K562 (cell line): ENCODE results near the gene BRWD1. TPM values are rescaled to one million over a fixed set of nuclear protein-coding genes. Genes with fewer than 3 reads are reported as not detected.

Source experiments
- AFF1 ChIP-seq, 2 experiments: fragments of 450-650 bp; IDR thresholded peaks; 2 replicates each; pipeline ENCODE4 v1.6.1; 2018; ENCODE audit warnings: mild to moderate bottlenecking in 2 of 2, low read depth in 1 of 2; ENCODE audit not compliant: partially characterized antibody in 2 of 2
- ARID1B ChIP-seq: fragments of 450-650 bp; IDR thresholded peaks from 2 replicates; pipeline ENCODE4 v1.6.1; 2016; ENCODE audit warnings: antibody characterized with exemption, mild to moderate bottlenecking, inconsistent platforms
- CBFB ChIP-seq: sonication (generic); formaldehyde crosslinking; IDR thresholded peaks from 2 replicates; pipeline ENCODE4 v1.4.0; 2020; ENCODE audit warnings: mild to moderate bottlenecking, missing genetic modification reagents
- CCNT2 ChIP-seq: IDR thresholded peaks from 2 replicates; pipeline ENCODE4 v1.6.1; 2011; ENCODE audit warnings: borderline replicate concordance, low read depth, mild to moderate bottlenecking, moderate library complexity, mixed read lengths, low read length; ENCODE audit not compliant: insufficient read length; ENCODE audit errors: extremely low read depth
- HDAC1 ChIP-seq, 2 experiments: fragments of 450-650 bp; IDR thresholded peaks; 2 replicates each; pipeline ENCODE4 v1.6.1; 2016 to 2017; ENCODE audit warnings: inconsistent platforms in 1 of 2, mild to moderate bottlenecking in 1 of 2, moderate library complexity in 1 of 2
- HOXB6 ChIP-seq: fragments of 250-450 bp; sonication (Bioruptor Pico); IDR thresholded peaks from 2 replicates; pipeline ENCODE4 v1.5.1; 2022; ENCODE audit warnings: mild to moderate bottlenecking, borderline replicate concordance
- KDM4B ChIP-seq, 2 experiments: fragments of 450-650 bp in 1 of 2; sonication (generic) in 1 of 2; IDR thresholded peaks; 2 replicates each; pipeline ENCODE4 v1.6.1; 2016 to 2017; ENCODE audit warnings: borderline replicate concordance in 2 of 2, antibody characterized with exemption in 1 of 2, low read depth in 1 of 2, mild to moderate bottlenecking in 1 of 2
- L3MBTL2 ChIP-seq: fragments of 450-650 bp; IDR thresholded peaks from 2 replicates; pipeline ENCODE4 v1.6.1; 2016; ENCODE audit warnings: mild to moderate bottlenecking, moderate library complexity
- MECOM ChIP-seq: fragments of 250-450 bp; sonication (Bioruptor Pico); IDR thresholded peaks from 2 replicates; pipeline ENCODE4 v1.8.0; 2022; ENCODE audit warnings: inconsistent platforms
- MLLT1 ChIP-seq, 2 experiments: fragments of 450-650 bp; IDR thresholded peaks; 2 replicates each; pipeline ENCODE4 v1.6.1; 2016
- NR2C1 ChIP-seq, 2 experiments: fragments of 450-650 bp; IDR thresholded peaks; 2 replicates each; pipeline ENCODE4 v1.6.1; 2017; ENCODE audit warnings: mild to moderate bottlenecking in 2 of 2, antibody characterized with exemption in 1 of 2, inconsistent platforms in 1 of 2, missing compliant biosample characterization in 1 of 2, missing genetic modification characterization in 1 of 2
- OTX1 ChIP-seq: fragments of 450-650 bp; formaldehyde crosslinking; IDR thresholded peaks from 2 replicates; pipeline ENCODE4 v1.4.0; 2022; ENCODE audit warnings: mild to moderate bottlenecking
- PHTF2 ChIP-seq: fragments of 250-450 bp; sonication (Bioruptor Pico); IDR thresholded peaks from 2 replicates; pipeline ENCODE4 v1.5.0; 2021; ENCODE audit warnings: mild to moderate bottlenecking
- POLR3G ChIP-seq: IDR thresholded peaks from 2 replicates; pipeline ENCODE4 v1.6.1; 2011; ENCODE audit not compliant: insufficient read length, insufficient replicate concordance; ENCODE audit errors: extremely low read depth
- RB1 ChIP-seq: fragments of 450-650 bp; IDR thresholded peaks from 2 replicates; pipeline ENCODE4 v1.6.1; 2017; ENCODE audit warnings: low read depth, mild to moderate bottlenecking
- SMARCE1 ChIP-seq: fragments of 450-650 bp; IDR thresholded peaks from 2 replicates; pipeline ENCODE4 v1.7.1; 2016; ENCODE audit warnings: mild to moderate bottlenecking
- THAP12 ChIP-seq: fragments of 250-450 bp; sonication (Bioruptor Pico); IDR thresholded peaks from 2 replicates; pipeline ENCODE4 v1.9.0; 2021; ENCODE audit warnings: mild to moderate bottlenecking, inconsistent platforms
- YBX1 ChIP-seq: fragments of 450-650 bp; IDR thresholded peaks from 2 replicates; pipeline ENCODE4 v1.7.1; 2016; ENCODE audit warnings: mild to moderate bottlenecking
- ZC3H11A ChIP-seq: IDR thresholded peaks from 2 replicates; pipeline ENCODE4 v1.6.1; 2012; ENCODE audit warnings: low read depth, low read length, improper control_type of control experiment
- ZEB2 ChIP-seq: fragments of 450-650 bp; IDR thresholded peaks from 2 replicates; pipeline ENCODE4 v1.6.1; 2016
- ZNF12 ChIP-seq: sonication (generic); formaldehyde crosslinking; IDR thresholded peaks from 2 replicates; pipeline ENCODE4 v1.4.0; 2020; ENCODE audit warnings: mild to moderate bottlenecking, missing genetic modification reagents
- ZNF384 ChIP-seq: IDR thresholded peaks from 2 replicates; pipeline ENCODE4 v1.6.1; 2012; ENCODE audit warnings: low read depth, low read length, improper control_type of control experiment
- polyA plus RNA-seq, 8 experiments: library from polyadenylated mRNA; depleted of rRNA in 4 of 8; stranded (reverse) in 5 of 8; unstranded in 3 of 8; fragments of >200 nt; fragmentation: Nextera tagmentation in 2 of 8; fragmentation: Illumina TruSeq in 1 of 8; extraction: Ambion mirVana in 2 of 8; extraction: Trizol in 1 of 8; gene quantifications; 2 replicates each; pipeline versions ENCODE4 v1.2.1 to v1.2.3, GENCODE V29; 2011 to 2014; ENCODE audit warnings: inconsistent platforms in 1 of 8, missing spikeins in 1 of 8
- total RNA-seq, 7 experiments: library from RNA; depleted of rRNA in 6 of 7; stranded (reverse); fragments of >200 nt in 6 of 7; fragmentation: Illumina TruSeq in 2 of 7; extraction: Trizol in 2 of 7; gene quantifications; 2 replicates each; pipeline versions ENCODE4 v1.2.1 to v1.2.3, GENCODE V29; 2011 to 2021; ENCODE audit warnings: low replicate concordance in 1 of 7
- TF ChIP-seq, protein P1 (sequence below): fragments of 250-450 bp; sonication (Bioruptor Pico); IDR thresholded peaks from 2 replicates; pipeline ENCODE4 v1.8.0; 2022; ENCODE audit warnings: moderate library complexity, mild to moderate bottlenecking, inconsistent platforms

Gene BRWD1
- total and polyA plus RNA-seq, 9 of the 15 experiments (the other 6 are each of a cell fraction or from before 2014, with no cell fraction given) = 10.1 to 60.2 (median 34.1) TPM

GRCh38 chr21:39332175-39332574 lies 18.7 kb upstream of the BRWD1 start (continued):
- TF ChIP-seq NR2C1 (IDR thresholded peaks at IDR 0.05) (no peak), NR2C1 (tag; IDR thresholded peaks at IDR 0.05) (peak; percentile 49), AFF1 (IDR thresholded peaks at IDR 0.05; ENCODE audit: low read depth in 1 of 2, partially characterized antibody in 2 of 2) (no peak), CCNT2 (no peak), ZC3H11A (no peak), THAP12 (CRISPR knock-in tag) (no peak), POLR3G (no peak), HOXB6 (CRISPR knock-in tag) (no peak), SMARCE1 (peak; percentile 57), RB1 (no peak), OTX1 (CRISPR knock-in tag) (no peak), PHTF2 (CRISPR knock-in tag) (no peak), MLLT1 (IDR thresholded peaks at IDR 0.05) (0 out of 4 replicates have a peak, but pooled peaks of 1 of the 2 experiments have one; percentile 35), YBX1 (no peak), HDAC1 (IDR thresholded peaks at IDR 0.05) (peak in 1 of 2 experiments; percentile 25; a peak in 1 of 4 replicates), MECOM (CRISPR knock-in tag) (0 out of 2 replicates have a peak, but pooled peaks have one; percentile 38), ZNF12 (CRISPR knock-in tag) (no peak), L3MBTL2 (peak; percentile 55), CBFB (CRISPR knock-in tag) (no peak), ARID1B (peak; percentile 57), ZNF384 (no peak), KDM4B (IDR thresholded peaks at IDR 0.05; ENCODE audit: borderline replicate concordance in 2 of 2, low read depth in 1 of 2) (no peak), ZEB2 (peak; percentile 74)
- TF ChIP-seq, protein P1, sequence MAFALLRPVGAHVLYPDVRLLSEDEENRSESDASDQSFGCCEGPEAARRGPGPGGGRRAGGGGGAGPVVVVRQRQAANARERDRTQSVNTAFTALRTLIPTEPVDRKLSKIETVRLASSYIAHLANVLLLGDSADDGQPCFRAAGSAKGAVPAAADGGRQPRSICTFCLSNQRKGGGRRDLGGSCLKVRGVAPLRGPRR (CRISPR knock-in tag) = no peak
